B cell (primary cell): ENCODE measurements around the gene FKBP15. TPM values are rescaled to one million over a fixed set of nuclear protein-coding genes. Genes with fewer than 3 reads are reported as not detected.

Source experiments
- ATAC-seq: fragments of 200-7000 bp; cut with Tn5 transposase; one replicate; pipeline ENCODE4 v1.10.0; 2021; ENCODE audit warnings: low read depth, mild to moderate bottlenecking, moderate number of reproducible peaks, moderate library complexity
- CTCF ChIA-PET: fragments of 350-600 bp; sonication (Branson Sonifier 250); formaldehyde crosslinking; loops from one replicate; lab custom pipeline; 2021; ENCODE audit warnings: antibody characterized with exemption, inconsistent platforms; lab: Charles Lee
- POLR2A ChIA-PET: fragments of 350-600 bp; sonication (Branson Sonifier 250); formaldehyde crosslinking; loops from one replicate; lab custom pipeline; 2021; ENCODE audit warnings: antibody characterized with exemption; lab: Charles Lee
- DNase-seq: peaks from one replicate; pipeline ENCODE4 v3.0.0; 2013
- H2AFZ ChIP-seq: 2 replicates; pipeline ENCODE4 v1.6.1; 2012; ENCODE audit warnings: mild to moderate bottlenecking, low read depth, low read length; ENCODE audit not compliant: insufficient read depth, poor library complexity, severe bottlenecking
- H3K27ac ChIP-seq, 2 donors: 1 replicate in 1 of 2; 2 replicates in 1 of 2; pipeline ENCODE4 v1.5.1; 2012 to 2013; ENCODE audit warnings: low read length in 2 of 2, mild to moderate bottlenecking in 2 of 2, moderate library complexity in 1 of 2
- H3K27me3 ChIP-seq, 4 experiments: fragments of 200-600 bp in 1 of 4; sonication (generic) in 1 of 4; replicated peaks in 1 of 4; 1 replicate in 2 of 4; 2 replicates in 2 of 4; pipeline versions ENCODE4 v1.6.1 to v1.7.0; 2013 to 2016; ENCODE audit warnings: low read length in 3 of 4, mild to moderate bottlenecking in 2 of 4, mixed read lengths in 1 of 4, moderate library complexity in 1 of 4; ENCODE audit not compliant: insufficient read depth in 4 of 4, control insufficient read depth in 3 of 4; ENCODE audit errors: control extremely low read depth in 1 of 4
- H3K36me3 ChIP-seq, 2 experiments: replicated peaks in 1 of 2; 1 replicate in 1 of 2; 2 replicates in 1 of 2; pipeline versions ENCODE4 v1.6.1 to v1.7.1; 2013; ENCODE audit warnings: low read length in 1 of 2; ENCODE audit not compliant: insufficient read depth in 2 of 2, control insufficient read depth in 1 of 2; ENCODE audit errors: control extremely low read depth in 1 of 2, extremely low read depth in 1 of 2
- H3K4me1 ChIP-seq, 2 donors: fragments of 200-600 bp in 1 of 2; sonication (generic) in 1 of 2; 1 replicate in 1 of 2; 2 replicates in 1 of 2; pipeline versions ENCODE4 v1.5.1 to v1.6.1; 2013 to 2017; ENCODE audit warnings: low read length in 2 of 2; ENCODE audit not compliant: control insufficient read depth in 2 of 2, insufficient read depth in 2 of 2
- H3K4me2 ChIP-seq: replicated peaks from 2 replicates; pipeline ENCODE3; 2012; ENCODE audit warnings: mild to moderate bottlenecking, low read depth, low read length; ENCODE audit not compliant: poor library complexity, severe bottlenecking
- H3K4me3 ChIP-seq, 5 experiments: fragments of 200-600 bp in 1 of 5; sonication (generic) in 1 of 5; 1 replicate in 3 of 5; 2 replicates in 2 of 5; pipeline versions ENCODE4 v1.5.1 to v1.7.0; 2011 to 2016; ENCODE audit warnings: low read length in 4 of 5, mild to moderate bottlenecking in 4 of 5, low read depth in 2 of 5, control low read depth in 1 of 5, moderate library complexity in 1 of 5; ENCODE audit not compliant: insufficient read depth in 1 of 5; ENCODE audit errors: control extremely low read depth in 1 of 5, extremely low read depth in 1 of 5
- H3K79me2 ChIP-seq: fragments of 200-600 bp; sonication (generic); one replicate; pipeline ENCODE4 v1.6.0; 2016; ENCODE audit warnings: low read length; ENCODE audit not compliant: control insufficient read depth, insufficient read depth
- H3K9ac ChIP-seq: fragments of 200-600 bp; sonication (generic); 2 replicates; pipeline ENCODE4 v1.6.1; 2017; ENCODE audit warnings: mild to moderate bottlenecking, low read length, moderate library complexity
- H3K9me3 ChIP-seq, 3 donors: one replicate each; pipeline versions ENCODE4 v1.6.1 to v1.7.1; 2013; ENCODE audit warnings: low read length in 2 of 3; ENCODE audit not compliant: control insufficient read depth in 2 of 3, insufficient read depth in 1 of 3; ENCODE audit errors: control extremely low read depth in 1 of 3
- H4K20me1 ChIP-seq: 2 replicates; pipeline ENCODE4 v1.6.0; 2012; ENCODE audit warnings: mild to moderate bottlenecking, low read length; ENCODE audit not compliant: insufficient read depth, control insufficient read depth, poor library complexity, severe bottlenecking
- H3K27ac Mint-ChIP-seq: one replicate; pipeline ENCODE4 v1.8.0; 2021; ENCODE audit warnings: mixed read lengths
- H3K27me3 Mint-ChIP-seq: one replicate; pipeline ENCODE4 v1.8.0; 2021; ENCODE audit warnings: mixed read lengths
- H3K4me1 Mint-ChIP-seq: one replicate; pipeline ENCODE4 v1.8.0; 2021; ENCODE audit warnings: mixed read lengths
- H3K4me3 Mint-ChIP-seq: one replicate; pipeline ENCODE4 v1.8.0; 2021; ENCODE audit warnings: mixed read lengths
- H3K9me3 Mint-ChIP-seq: one replicate; pipeline ENCODE4 v1.8.0; 2022; ENCODE audit warnings: mixed read lengths; ENCODE audit not compliant: insufficient read depth
- CTCF ChIP-seq: fragments of 200-600 bp; IDR thresholded peaks from one replicate; pipeline ENCODE4 v1.8.0; 2022; ENCODE audit warnings: antibody characterized with exemption, mild to moderate bottlenecking
- EZH2 ChIP-seq: IDR thresholded peaks from 2 replicates; pipeline ENCODE4 v1.6.1; 2012; ENCODE audit warnings: borderline replicate concordance, low read depth, mild to moderate bottlenecking, moderate library complexity, low read length; ENCODE audit not compliant: insufficient read depth, poor library complexity, severe bottlenecking
- WGBS: methylation state at CpG from one replicate; pipeline ENCODE4 v1.1.5; 2013; ENCODE audit warnings: missing lambda C conversion rate; ENCODE audit not compliant: insufficient coverage; 5-methylcytosine and 5-hydroxymethylcytosine counted together
- intact Hi-C: fragments of 100-400 bp; cut with micrococcal nuclease; formaldehyde crosslinking; loops from one replicate; pipeline ENCODE4 v1.10.0; 2022
- polyA plus RNA-seq: library from polyadenylated mRNA; depleted of rRNA; stranded (reverse); fragments of >200 nt; gene quantifications from 2 replicates; pipeline ENCODE4 v1.2.3, GENCODE V29; 2012
- total RNA-seq, 2 donors: library from RNA; stranded (reverse); fragments of 120-200 nt in 1 of 2; gene quantifications; 1 replicate in 1 of 2; 2 replicates in 1 of 2; pipeline versions ENCODE4 v1.2.3 to v1.2.4, GENCODE V29; 2013 to 2022

The FKBP15 gene
- total and polyA plus RNA-seq, 2 donors (not counting 1 experiment from before 2014, with no cell fraction given): 21.1 to 40.6 TPM

GRCh38 chr9:113168809-113169208 is 52.3 kb downstream of the FKBP15 start:
- no peaks in the 10 kb centered on the region for H3K4me1 Mint-ChIP-seq
- CTCF ChIA-PET: no interaction called here

GRCh38 chr9:113166039-113166438 is 55.0 kb downstream of the FKBP15 start:
- Histone ChIP-seq H3K27me3 (no peaks in the 10 kb centered on the region), H4K20me1 (no peaks in the 10 kb centered on the region), H3K9me3 (no peaks in the 10 kb centered on the region), H3K4me3 (no peak overlapping the region), H2AFZ (no peak overlapping the region), H3K9ac (no peak overlapping the region), H3K79me2 (no peaks in the 10 kb centered on the region), H3K36me3 (peaks cover 8 to 85% of the 10 kb centered on the region in 2 experiments), H3K4me2 (no peak overlapping the region), H3K27ac (no peak overlapping the region), H3K4me1 (no peaks in the 10 kb centered on the region)
- TF ChIP-seq CTCF (no peak), EZH2 (no peak)
- H3K4me3 Mint-ChIP-seq: no peak overlapping the region
- intact Hi-C loops: no loop called here
- no peak for ATAC-seq
- WGBS: 95% methylated on average over 4 of the region's 4 CpGs
- no peak for DNase-seq
- no peak overlapping the region for H3K27ac Mint-ChIP-seq
- CTCF ChIA-PET: no interaction called here
- no peaks in the 10 kb centered on the region for H3K4me1 Mint-ChIP-seq
- H3K9me3 Mint-ChIP-seq: no peaks in the 10 kb centered on the region
- POLR2A ChIA-PET: no interaction called here
- no peaks in the 10 kb centered on the region for H3K27me3 Mint-ChIP-seq

More at GRCh38 chr9:113168809-113169208, 52.3 kb downstream of the FKBP15 start:
- POLR2A ChIA-PET: no interaction called here
- Histone ChIP-seq H3K4me3 (no peak overlapping the region), H3K4me2 (no peak overlapping the region), H3K9ac (no peak overlapping the region), H3K36me3 (peaks cover 12 to 91% of the 10 kb centered on the region in 2 experiments), H3K4me1 (no peaks in the 10 kb centered on the region), H3K27ac (no peak overlapping the region), H3K79me2 (no peaks in the 10 kb centered on the region), H3K9me3 (peaks cover 0 to 3% (median 2%) of the 10 kb centered on the region in 3 donors), H2AFZ (no peak overlapping the region), H4K20me1 (no peaks in the 10 kb centered on the region), H3K27me3 (no peaks in the 10 kb centered on the region)
- Mint-ChIP-seq H3K27ac (no peak overlapping the region), H3K4me3 (no peak overlapping the region), H3K27me3 (no peaks in the 10 kb centered on the region), H3K9me3 (peaks cover 7% of the 10 kb centered on the region)
- intact Hi-C loops: no loop called here
- no peak for ATAC-seq
- no peak for DNase-seq
- no CpG with 5 or more reads among the region's 5 CpGs for WGBS
- TF ChIP-seq EZH2 (no peak), CTCF (no peak)
